Smooth muscle cell (in vitro differentiated cells): ENCODE measurements around the gene PSME2. TPM values are rescaled to one million over a fixed set of nuclear protein-coding genes. Genes with fewer than 3 reads are reported as not detected.

Source experiments
- DNase-seq: peaks from one replicate; lab custom pipeline; 2025; ENCODE audit not compliant: unreplicated experiment; lab: John Stamatoyannopoulos, UW
- H2AFZ ChIP-seq: fragments of 200-600 bp; sonication (generic); 2 replicates; pipeline ENCODE4 v1.6.0; 2016; ENCODE audit warnings: antibody characterized with exemption, low read depth, mild to moderate bottlenecking
- H3F3A ChIP-seq: fragments of 200-600 bp; sonication (generic); 2 replicates; pipeline ENCODE4 v1.6.0; 2017; ENCODE audit warnings: antibody characterized with exemption, low read depth
- H3K27ac ChIP-seq: fragments of 200-600 bp; sonication (generic); 2 replicates; pipeline ENCODE4 v1.5.1; 2016; ENCODE audit warnings: low read depth, mild to moderate bottlenecking
- H3K27me3 ChIP-seq: fragments of 200-600 bp; sonication (generic); 2 replicates; pipeline ENCODE4 v1.6.1; 2016; ENCODE audit warnings: low read depth, mild to moderate bottlenecking
- H3K36me3 ChIP-seq: fragments of 200-600 bp; sonication (generic); 2 replicates; pipeline ENCODE4 v1.5.1; 2016; ENCODE audit warnings: low read depth
- H3K4me1 ChIP-seq: fragments of 200-600 bp; sonication (generic); 2 replicates; pipeline ENCODE4 v1.5.1; 2016; ENCODE audit warnings: low read depth
- H3K4me2 ChIP-seq: fragments of 200-600 bp; sonication (generic); 2 replicates; pipeline ENCODE4 v1.6.0; 2016; ENCODE audit warnings: mild to moderate bottlenecking
- H3K4me3 ChIP-seq: fragments of 200-600 bp; sonication (generic); 2 replicates; pipeline ENCODE4 v1.5.1; 2016; ENCODE audit warnings: mild to moderate bottlenecking
- H3K79me2 ChIP-seq: fragments of 200-600 bp; sonication (generic); 2 replicates; pipeline ENCODE4 v1.6.0; 2016; ENCODE audit warnings: low read depth, mild to moderate bottlenecking
- H3K9ac ChIP-seq: fragments of 200-600 bp; sonication (generic); 2 replicates; pipeline ENCODE4 v1.6.0; 2016; ENCODE audit warnings: low read depth
- H3K9me3 ChIP-seq: fragments of 200-600 bp; sonication (generic); replicated peaks from 2 replicates; pipeline ENCODE4 v1.5.1; 2016; ENCODE audit warnings: low read depth
- H4K20me1 ChIP-seq: fragments of 200-600 bp; sonication (generic); 2 replicates; pipeline ENCODE4 v1.6.0; 2016; ENCODE audit warnings: low read depth
- WGBS: methylation state at CpG from one replicate; pipeline ENCODE4 v1.1.7; 2016; ENCODE audit warnings: low lambda C conversion rate; 5-methylcytosine and 5-hydroxymethylcytosine counted together
- polyA plus RNA-seq: library from polyadenylated mRNA; unstranded; fragments of >200 nt; fragmentation: Nextera tagmentation; extraction: Ambion mirVana; gene quantifications from 2 replicates; pipeline ENCODE4 v1.2.1, GENCODE V29; 2016
- total RNA-seq: library from RNA; depleted of rRNA; stranded (reverse); fragments of >200 nt; gene quantifications from 2 replicates; pipeline ENCODE4 v1.2.3, GENCODE V29; 2014
- TF ChIP-seq, protein P1 (sequence below): fragments of 200-600 bp; sonication (generic); IDR thresholded peaks from 2 replicates; pipeline ENCODE4 v1.5.1; 2017; ENCODE audit warnings: borderline replicate concordance, mild to moderate bottlenecking, antibody characterized with exemption; ENCODE audit not compliant: insufficient read depth, poor library complexity, severe bottlenecking

PSME2 gene
- total and polyA plus RNA-seq, 2 experiments from 2014 or later, result 40.7 to 164 TPM

DNA sequence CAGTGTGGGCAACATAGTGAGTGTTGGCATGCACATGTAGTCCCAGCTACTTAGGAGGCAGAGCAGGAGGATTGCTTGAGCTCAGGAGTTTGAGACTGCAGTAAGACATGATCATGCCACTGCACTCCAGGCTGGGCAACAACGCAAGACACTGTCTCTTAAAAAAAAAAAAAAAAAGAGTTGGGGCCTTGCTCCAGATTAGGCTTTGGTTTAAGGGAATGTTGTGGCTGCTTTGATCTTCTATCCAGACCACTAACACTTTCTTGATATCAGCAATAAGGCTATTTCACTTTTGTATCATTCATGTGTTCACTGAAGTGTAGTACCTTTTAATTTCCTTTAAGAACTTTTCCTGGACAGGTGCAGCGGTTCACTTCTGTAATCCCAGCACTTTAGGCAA is 18.7 kb downstream of the PSME2 start:
- Histone ChIP-seq H3K9me3 (no peaks in the 10 kb centered on the region), H3K79me2 (no peaks in the 10 kb centered on the region), H3K4me3 (no peak overlapping the region), H2AFZ (no peak overlapping the region), H3K4me2 (no peak overlapping the region), H3K4me1 (no peaks in the 10 kb centered on the region), H3K27me3 (no peaks in the 10 kb centered on the region), H3K36me3 (no peaks in the 10 kb centered on the region), H4K20me1 (no peaks in the 10 kb centered on the region), H3K27ac (no peak overlapping the region), H3K9ac (no peak overlapping the region), H3F3A (no peaks in the 10 kb centered on the region)
- WGBS, result 76% methylated on average over 2 of the region's 2 CpGs
- TF ChIP-seq, protein P1, sequence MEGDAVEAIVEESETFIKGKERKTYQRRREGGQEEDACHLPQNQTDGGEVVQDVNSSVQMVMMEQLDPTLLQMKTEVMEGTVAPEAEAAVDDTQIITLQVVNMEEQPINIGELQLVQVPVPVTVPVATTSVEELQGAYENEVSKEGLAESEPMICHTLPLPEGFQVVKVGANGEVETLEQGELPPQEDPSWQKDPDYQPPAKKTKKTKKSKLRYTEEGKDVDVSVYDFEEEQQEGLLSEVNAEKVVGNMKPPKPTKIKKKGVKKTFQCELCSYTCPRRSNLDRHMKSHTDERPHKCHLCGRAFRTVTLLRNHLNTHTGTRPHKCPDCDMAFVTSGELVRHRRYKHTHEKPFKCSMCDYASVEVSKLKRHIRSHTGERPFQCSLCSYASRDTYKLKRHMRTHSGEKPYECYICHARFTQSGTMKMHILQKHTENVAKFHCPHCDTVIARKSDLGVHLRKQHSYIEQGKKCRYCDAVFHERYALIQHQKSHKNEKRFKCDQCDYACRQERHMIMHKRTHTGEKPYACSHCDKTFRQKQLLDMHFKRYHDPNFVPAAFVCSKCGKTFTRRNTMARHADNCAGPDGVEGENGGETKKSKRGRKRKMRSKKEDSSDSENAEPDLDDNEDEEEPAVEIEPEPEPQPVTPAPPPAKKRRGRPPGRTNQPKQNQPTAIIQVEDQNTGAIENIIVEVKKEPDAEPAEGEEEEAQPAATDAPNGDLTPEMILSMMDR, result no peak
- DNase-seq, result no peak

DNA sequence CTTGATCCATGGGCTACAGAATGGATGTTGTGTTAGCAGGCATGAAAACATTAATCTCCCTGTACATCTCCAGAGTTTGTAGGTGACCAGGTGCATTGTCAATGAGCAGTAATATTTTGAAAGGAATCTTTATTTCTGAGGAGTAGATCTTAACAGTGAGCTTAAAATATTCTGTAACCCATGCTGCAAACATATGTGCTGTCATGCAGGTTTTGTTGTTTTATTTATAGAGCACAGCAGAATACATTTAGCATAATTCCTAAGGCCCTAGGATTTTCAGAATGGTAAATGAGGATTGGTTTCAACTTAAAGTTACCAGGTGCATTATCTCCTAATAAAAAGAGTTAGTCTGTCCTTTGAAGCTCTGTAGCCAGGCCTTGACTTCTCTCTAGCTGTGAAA is 19.5 kb downstream of the PSME2 start:
- Histone ChIP-seq H3K9ac (no peak overlapping the region), H3K27me3 (no peaks in the 10 kb centered on the region), H3K9me3 (no peaks in the 10 kb centered on the region), H3K79me2 (no peaks in the 10 kb centered on the region), H3K4me1 (no peaks in the 10 kb centered on the region), H3K4me3 (no peak overlapping the region), H3F3A (no peaks in the 10 kb centered on the region), H3K4me2 (no peak overlapping the region), H3K27ac (no peak overlapping the region), H3K36me3 (no peaks in the 10 kb centered on the region), H2AFZ (no peak overlapping the region), H4K20me1 (no peaks in the 10 kb centered on the region)
- TF ChIP-seq, protein P1, result no peak
- DNase-seq, result no peak

DNA sequence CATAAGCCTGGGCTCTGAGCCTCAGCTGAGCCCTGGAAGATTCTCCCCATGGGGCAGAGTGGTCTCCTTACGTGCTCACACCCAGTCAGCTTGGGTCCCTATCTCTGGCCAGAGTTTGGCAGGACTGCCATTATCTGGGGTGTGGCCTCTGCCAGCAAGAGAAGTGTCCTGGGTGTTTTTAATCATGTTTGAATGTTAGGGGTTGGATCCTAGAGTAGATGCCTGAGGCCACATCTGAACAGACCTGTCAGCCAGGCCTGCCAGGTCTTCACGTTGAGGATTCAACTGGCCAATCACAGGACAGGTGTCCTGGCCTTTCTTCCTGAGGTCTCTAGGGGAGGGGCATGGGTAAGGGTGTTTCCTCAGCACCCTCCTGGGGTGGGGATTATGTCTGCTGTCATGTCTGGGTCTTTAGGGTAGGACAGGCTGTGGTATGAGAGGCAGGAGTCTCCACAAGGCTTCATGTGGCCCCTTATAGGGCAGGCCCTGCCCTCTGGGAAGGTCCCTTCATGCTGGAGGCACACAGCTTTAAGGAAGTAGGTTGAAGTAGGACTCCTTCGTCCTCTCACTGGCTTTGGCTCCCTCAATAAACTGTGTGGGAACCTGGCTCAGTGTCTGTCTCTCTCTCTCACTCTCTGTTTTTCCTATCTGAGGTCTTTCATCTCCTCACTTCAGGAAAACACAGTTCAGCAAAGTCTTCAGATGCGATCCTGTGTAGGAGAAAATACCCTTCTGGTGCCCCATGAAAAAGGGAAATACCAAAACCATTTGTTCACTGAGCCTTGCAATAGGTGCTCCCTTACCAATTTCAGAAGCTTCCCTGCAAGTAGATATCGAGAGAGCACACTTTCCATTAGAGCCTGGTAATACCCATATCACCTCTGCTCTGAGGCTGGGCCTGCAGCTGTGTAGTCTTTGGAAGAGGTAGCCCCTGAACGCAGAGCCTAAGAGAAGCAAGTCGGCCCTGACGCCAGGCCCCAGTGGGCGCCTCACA is 22.7 kb downstream of the PSME2 start:
- H3F3A ChIP-seq, result no peaks in the 10 kb centered on the region
- no peaks in the 10 kb centered on the region for H3K27me3 ChIP-seq
- TF ChIP-seq, protein P1, result no peak

More for the DNA sequence above, 22.7 kb downstream of the PSME2 start:
- Histone ChIP-seq H3K27ac (no peak overlapping the region), H3K4me2 (no peak overlapping the region), H3K9me3 (no peaks in the 10 kb centered on the region), H3K9ac (no peak overlapping the region), H3K4me3 (no peak overlapping the region), H4K20me1 (no peaks in the 10 kb centered on the region), H3K4me1 (no peaks in the 10 kb centered on the region), H3K36me3 (peaks cover 4% of the 10 kb centered on the region), H3K79me2 (no peaks in the 10 kb centered on the region), H2AFZ (no peak overlapping the region)
- DNase-seq, result no peak
- 91% methylated on average over 9 of the region's 9 CpGs for WGBS
